ENCODE results near the gene URB1.

Gene URB1

GRCh38 chr21:32413015-32413504 is 20.2 kb upstream of the URB1 start (continued):
- no peak for TF ChIP-seq ZNF292 (tag by site-specific recombination; IDR thresholded peaks at IDR 0.05; ENCODE audit: borderline replicate concordance, low read depth)
- no peak for TF ChIP-seq ZNF184 (tag by site-specific recombination; IDR thresholded peaks at IDR 0.05)
- peak; percentile 74; the same call in 1 of the 2 replicates for TF ChIP-seq PATZ1 (tag by site-specific recombination; IDR thresholded peaks at IDR 0.05)
- 0 out of 2 replicates have a peak, but pooled peaks have one; percentile 39 for TF ChIP-seq ZBTB20 (tag by site-specific recombination; IDR thresholded peaks at IDR 0.05)
- TF ChIP-seq SCRT1 (tag by site-specific recombination; IDR thresholded peaks at IDR 0.05; ENCODE audit: borderline replicate concordance), result no peak
- TF ChIP-seq ZNF645 (tag by site-specific recombination; IDR thresholded peaks at IDR 0.05), result no peak
- no peak for TF ChIP-seq GLIS1 (tag by site-specific recombination; IDR thresholded peaks at IDR 0.05)
- TF ChIP-seq ZNF600 (tag by site-specific recombination; IDR thresholded peaks at IDR 0.05), result peak; percentile 81; the same call in 1 of the 2 replicates
- no peak for TF ChIP-seq ZNF26 (tag by site-specific recombination; IDR thresholded peaks at IDR 0.05)
- TF ChIP-seq KLF1 (tag by site-specific recombination; IDR thresholded peaks at IDR 0.05), result peak; percentile 41
- no peak for TF ChIP-seq ZNF423 (tag by site-specific recombination; IDR thresholded peaks at IDR 0.05)
- TF ChIP-seq KLF17 (tag by site-specific recombination; IDR thresholded peaks at IDR 0.05), result peak; percentile 9; the same call in 1 of the 2 replicates
- TF ChIP-seq ZNF521 (tag by site-specific recombination; IDR thresholded peaks at IDR 0.05), result no peak
- TF ChIP-seq ZNF768 (tag by site-specific recombination; IDR thresholded peaks at IDR 0.05), result no peak
- no peak for TF ChIP-seq ZNF280C (tag by site-specific recombination; IDR thresholded peaks at IDR 0.05)

GRCh38 chr21:32412162-32413014 is 19.6 kb upstream of the URB1 start, which contains the start of gene EVA1C:
Gene EVA1C (plus strand): TSS chr21:32412706. CDS start chr21:32412854, 148 bp downstream.
- Histone ChIP-seq H3K4me3 (ENCODE audit: low read depth, low read length) (peak within 1 kb of the TSS; percentile 39), H3K9me3 (ENCODE audit: control insufficient read depth, insufficient read depth, low read depth, low read length) (no peaks in the 10 kb centered on the region), H3K4me1 (ENCODE audit: control insufficient read depth, insufficient read depth, low read length) (peaks cover 13% of the 10 kb centered on the region), H3K36me3 (ENCODE audit: control insufficient read depth in 2 of 2, insufficient read depth in 1 of 2, low read length in 2 of 2) (no peaks in the 10 kb centered on the region), H3K27ac (ENCODE audit: extremely low read depth, low read depth, low read length) (peak within 1 kb of the TSS; percentile 67; the same call in 1 of the 2 replicates)
- ChIA-PET POLR2A (interaction anchor here (0.5 kb wide), 1 partner anchor 315 kb away, joined by 3 read pairs; no protein-coding TSS in a partner anchor), CTCF (interaction anchor here (1.4 to 12.7 kb wide), 4 partner anchors 9 to 189 kb away, joined by 4 to 209 read pairs (median 16); no protein-coding TSS in a partner anchor)
- no peak for TF ChIP-seq ZNF501 (tag by site-specific recombination; IDR thresholded peaks at IDR 0.05)
- no peak for TF ChIP-seq ZNF701 (tag by site-specific recombination; IDR thresholded peaks at IDR 0.05)
- peak; percentile 75 for TF ChIP-seq PRDM10 (tag by site-specific recombination; IDR thresholded peaks at IDR 0.05)
- TF ChIP-seq GFI1B (tag by site-specific recombination; IDR thresholded peaks at IDR 0.05), result no peak
- peak; percentile 82 for TF ChIP-seq ZIC2 (tag by site-specific recombination; IDR thresholded peaks at IDR 0.05)
- TF ChIP-seq ZBTB44 (tag by site-specific recombination; IDR thresholded peaks at IDR 0.05), result peak; percentile 62; the same call in 1 of the 2 replicates

Data from HEK293 (cell line).